Eye (tissue), 1 donor: ENCODE measurements around the gene MTCH1.

Source experiments
- DNase-seq: peaks from one replicate; pipeline ENCODE4 v3.0.0-alpha.2; 2015

MTCH1 gene

GRCh38 chr6:36920546-36920945 is 65.5 kb downstream of the MTCH1 start:
- DNase-seq: no peak

- DNase-seq: no peak
Measured at GRCh38 chr6:36920049-36920448, 65.9 kb downstream of the MTCH1 start.
